Astrocyte (in vitro differentiated cells and primary cell): Measurements from ENCODE around the gene HM13.

ENCODE experiments used
- EZH2 ChIP-seq: IDR thresholded peaks from 2 replicates; pipeline ENCODE4 v1.6.1; 2012; ENCODE audit warnings: mild to moderate bottlenecking, low read length, inconsistent platforms; ENCODE audit not compliant: insufficient read depth
- TF ChIP-seq, protein P1 (sequence below): IDR thresholded peaks from 2 replicates; pipeline ENCODE4 v1.5.1; 2011; ENCODE audit warnings: low read depth, mild to moderate bottlenecking, inconsistent platforms, low read length, moderate library complexity; ENCODE audit not compliant: insufficient read depth

DNA sequence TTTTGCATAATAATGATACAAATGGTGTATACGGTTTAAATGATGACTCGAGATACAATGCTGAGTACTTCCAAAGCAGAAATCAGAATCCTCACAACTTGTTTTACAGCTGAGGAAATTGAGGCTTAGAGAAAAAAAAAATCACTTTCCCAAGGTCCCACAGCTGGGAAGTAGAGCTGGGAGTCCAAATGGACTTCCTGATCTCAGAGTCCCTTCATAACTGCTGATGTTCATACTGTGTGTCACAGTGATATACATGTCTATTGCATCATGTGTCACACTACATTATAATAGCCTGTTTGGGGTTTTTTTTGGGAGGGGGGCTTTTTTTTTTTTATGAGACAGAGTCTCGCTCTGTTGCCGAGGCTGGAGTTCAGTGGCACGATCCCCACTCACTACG, 8.5 kb downstream of the HM13 start:
- TF ChIP-seq, protein P1, sequence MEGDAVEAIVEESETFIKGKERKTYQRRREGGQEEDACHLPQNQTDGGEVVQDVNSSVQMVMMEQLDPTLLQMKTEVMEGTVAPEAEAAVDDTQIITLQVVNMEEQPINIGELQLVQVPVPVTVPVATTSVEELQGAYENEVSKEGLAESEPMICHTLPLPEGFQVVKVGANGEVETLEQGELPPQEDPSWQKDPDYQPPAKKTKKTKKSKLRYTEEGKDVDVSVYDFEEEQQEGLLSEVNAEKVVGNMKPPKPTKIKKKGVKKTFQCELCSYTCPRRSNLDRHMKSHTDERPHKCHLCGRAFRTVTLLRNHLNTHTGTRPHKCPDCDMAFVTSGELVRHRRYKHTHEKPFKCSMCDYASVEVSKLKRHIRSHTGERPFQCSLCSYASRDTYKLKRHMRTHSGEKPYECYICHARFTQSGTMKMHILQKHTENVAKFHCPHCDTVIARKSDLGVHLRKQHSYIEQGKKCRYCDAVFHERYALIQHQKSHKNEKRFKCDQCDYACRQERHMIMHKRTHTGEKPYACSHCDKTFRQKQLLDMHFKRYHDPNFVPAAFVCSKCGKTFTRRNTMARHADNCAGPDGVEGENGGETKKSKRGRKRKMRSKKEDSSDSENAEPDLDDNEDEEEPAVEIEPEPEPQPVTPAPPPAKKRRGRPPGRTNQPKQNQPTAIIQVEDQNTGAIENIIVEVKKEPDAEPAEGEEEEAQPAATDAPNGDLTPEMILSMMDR, result no peak
- TF ChIP-seq EZH2, result no peak
